H9 (cell line): ENCODE results near the gene GPM6B. TPM values are rescaled to one million over a fixed set of nuclear protein-coding genes. Genes with fewer than 3 reads are reported as not detected.

ENCODE experiments used
- DNase-seq: peaks from one replicate; pipeline ENCODE4 v3.0.0-alpha.2; 2017
- H2AFZ ChIP-seq: one replicate; pipeline ENCODE4 v1.6.1; 2013; ENCODE audit warnings: mild to moderate bottlenecking, low read length, control low read depth, moderate library complexity
- H2AK5ac ChIP-seq: 2 replicates; pipeline ENCODE4 v1.6.1; 2013; ENCODE audit warnings: low read length, control low read depth, mixed read lengths; ENCODE audit not compliant: insufficient read length
- H2BK120ac ChIP-seq: one replicate; pipeline ENCODE4 v1.6.1; 2013; ENCODE audit warnings: low read depth, mild to moderate bottlenecking, low read length, control low read depth, inconsistent platforms; ENCODE audit not compliant: poor library complexity, severe bottlenecking
- H2BK12ac ChIP-seq: 2 replicates; pipeline ENCODE4 v1.6.1; 2013; ENCODE audit warnings: low read length, control low read depth, mixed read lengths, low read depth; ENCODE audit not compliant: insufficient read length
- H2BK15ac ChIP-seq: 2 replicates; pipeline ENCODE4 v1.6.1; 2013; ENCODE audit warnings: low read depth, low read length, control low read depth
- H2BK20ac ChIP-seq: one replicate; pipeline ENCODE4 v1.6.1; 2013; ENCODE audit warnings: low read depth, mild to moderate bottlenecking, low read length, control low read depth, inconsistent platforms; ENCODE audit not compliant: poor library complexity, severe bottlenecking
- H2BK5ac ChIP-seq: 2 replicates; pipeline ENCODE4 v1.6.1; 2013; ENCODE audit warnings: low read length, control low read depth, mixed read lengths; ENCODE audit not compliant: insufficient read length
- H3K14ac ChIP-seq: 2 replicates; pipeline ENCODE4 v1.6.1; 2013; ENCODE audit warnings: low read length, control low read depth; ENCODE audit not compliant: insufficient read depth
- H3K18ac ChIP-seq: 2 replicates; pipeline ENCODE4 v1.6.1; 2013; ENCODE audit warnings: low read depth, mild to moderate bottlenecking, mixed read lengths, low read length, control low read depth; ENCODE audit not compliant: insufficient read length
- H3K23ac ChIP-seq: 2 replicates; pipeline ENCODE4 v1.6.1; 2013; ENCODE audit warnings: low read length, control low read depth, mixed read lengths, low read depth; ENCODE audit not compliant: insufficient read length
- H3K23me2 ChIP-seq: 2 replicates; pipeline ENCODE4 v1.6.1; 2013; ENCODE audit warnings: low read depth, mild to moderate bottlenecking, mixed read lengths, low read length, control low read depth; ENCODE audit not compliant: insufficient read length, poor library complexity, severe bottlenecking
- H3K27ac ChIP-seq: 2 replicates; pipeline ENCODE4 v1.5.1; 2013; ENCODE audit warnings: low read length, control low read depth, mixed read lengths, low read depth; ENCODE audit not compliant: insufficient read length
- H3K27me3 ChIP-seq: 2 replicates; pipeline ENCODE4 v1.6.1; 2013; ENCODE audit warnings: low read length, control low read depth, inconsistent platforms; ENCODE audit not compliant: insufficient read depth
- H3K4ac ChIP-seq: 2 replicates; pipeline ENCODE4 v1.6.1; 2013; ENCODE audit warnings: low read depth, mild to moderate bottlenecking, control low read depth, inconsistent platforms, low read length, moderate library complexity
- H3K4me1 ChIP-seq: 2 replicates; pipeline ENCODE4 v1.6.1; 2013; ENCODE audit warnings: low read length, control low read depth, inconsistent platforms; ENCODE audit not compliant: insufficient read depth
- H3K4me2 ChIP-seq: 2 replicates; pipeline ENCODE4 v1.6.1; 2013; ENCODE audit warnings: low read length, control low read depth, mixed read lengths; ENCODE audit not compliant: insufficient read length, insufficient read depth
- H3K56ac ChIP-seq: 2 replicates; pipeline ENCODE4 v1.6.1; 2013; ENCODE audit warnings: low read depth, mild to moderate bottlenecking, mixed read lengths, low read length, control low read depth; ENCODE audit not compliant: insufficient read length
- H3K79me1 ChIP-seq: 2 replicates; pipeline ENCODE4 v1.6.1; 2013; ENCODE audit warnings: low read depth, mild to moderate bottlenecking, moderate library complexity, low read length, control low read depth, inconsistent platforms; ENCODE audit not compliant: insufficient read depth, poor library complexity, severe bottlenecking
- H3K79me2 ChIP-seq: 2 replicates; pipeline ENCODE4 v1.6.1; 2013; ENCODE audit warnings: low read length, control low read depth, inconsistent platforms; ENCODE audit not compliant: insufficient read depth
- H3K9ac ChIP-seq: 2 replicates; pipeline ENCODE4 v1.6.1; 2013; ENCODE audit warnings: low read length, control low read depth, mixed read lengths; ENCODE audit not compliant: insufficient read length; ENCODE audit errors: extremely low read depth
- H3K9me3 ChIP-seq: one replicate; pipeline ENCODE4 v1.6.1; 2013; ENCODE audit warnings: low read depth, low read length, inconsistent platforms; ENCODE audit not compliant: control insufficient read depth
- H3T11ph ChIP-seq: one replicate; pipeline ENCODE4 v1.6.1; 2013; ENCODE audit warnings: mild to moderate bottlenecking, low read length, control low read depth, inconsistent platforms
- H4K20me1 ChIP-seq: one replicate; pipeline ENCODE4 v1.6.1; 2013; ENCODE audit not compliant: control insufficient read depth, insufficient read length, insufficient read depth
- H4K5ac ChIP-seq: 2 replicates; pipeline ENCODE4 v1.6.1; 2013; ENCODE audit warnings: low read depth, mild to moderate bottlenecking, mixed read lengths, low read length, control low read depth; ENCODE audit not compliant: insufficient read length
- H4K8ac ChIP-seq: replicated peaks from 2 replicates; pipeline ENCODE4 v1.6.1; 2013; ENCODE audit warnings: low read length, control low read depth, mixed read lengths, low read depth; ENCODE audit not compliant: insufficient read length
- H4K91ac ChIP-seq: 2 replicates; pipeline ENCODE4 v1.6.1; 2013; ENCODE audit warnings: low read depth, mild to moderate bottlenecking, moderate library complexity, mixed read lengths, low read length, control low read depth; ENCODE audit not compliant: insufficient read length
- H3K27ac Mint-ChIP-seq, 3 experiments: 2 replicates in 2 of 3; 3 replicates in 1 of 3; pipeline ENCODE4 v1.8.0; 2020 to 2021; ENCODE audit warnings: mixed read lengths in 3 of 3, mild to moderate bottlenecking in 1 of 3, moderate library complexity in 1 of 3
- H3K27me3 Mint-ChIP-seq: 2 replicates; pipeline ENCODE4 v1.8.0; 2021; ENCODE audit warnings: low read depth, mild to moderate bottlenecking, moderate library complexity, mixed read lengths
- H3K36me3 Mint-ChIP-seq, 3 experiments: 2 replicates in 2 of 3; 3 replicates in 1 of 3; pipeline ENCODE4 v1.8.0; 2020 to 2021; ENCODE audit warnings: low read depth in 3 of 3, mixed read lengths in 3 of 3; ENCODE audit not compliant: insufficient read depth in 1 of 3
- H3K4me1 Mint-ChIP-seq, 2 experiments: 2 replicates each; pipeline ENCODE4 v1.8.0; 2020; ENCODE audit warnings: mixed read lengths in 2 of 2
- H3K4me3 Mint-ChIP-seq, 2 experiments: 2 replicates in 1 of 2; 3 replicates in 1 of 2; pipeline ENCODE4 v1.8.0; 2020 to 2021; ENCODE audit warnings: mild to moderate bottlenecking in 2 of 2, mixed read lengths in 2 of 2, moderate library complexity in 1 of 2
- H3K9me3 Mint-ChIP-seq, 2 experiments: 2 replicates in 1 of 2; 3 replicates in 1 of 2; pipeline ENCODE4 v1.8.0; 2020; ENCODE audit warnings: mild to moderate bottlenecking in 2 of 2, mixed read lengths in 2 of 2, moderate library complexity in 1 of 2
- WGBS: extraction: QIAGEN DNeasy Blood & Tissue Kit; methylation state at CpG from one replicate; pipeline ENCODE4 v1.1.7; 2013; ENCODE audit warnings: missing lambda C conversion rate, low lambda C conversion rate, mixed read lengths; ENCODE audit not compliant: insufficient read length; ENCODE audit errors: extremely low coverage; 5-methylcytosine and 5-hydroxymethylcytosine counted together
- total RNA-seq: library from RNA; stranded (reverse); gene quantifications from 2 replicates; pipeline ENCODE4 v1.2.1, GENCODE V29; 2021
- TF ChIP-seq, protein P1 (sequence below): fragments of 200-600 bp; sonication (generic); conservative IDR thresholded peaks from 3 replicates; pipeline ENCODE4 v1.8.0; 2021; ENCODE audit warnings: antibody characterized with exemption, mild to moderate bottlenecking

Gene GPM6B
- total RNA-seq, 1 experiment from 2014 or later = 73.9 TPM

DNA sequence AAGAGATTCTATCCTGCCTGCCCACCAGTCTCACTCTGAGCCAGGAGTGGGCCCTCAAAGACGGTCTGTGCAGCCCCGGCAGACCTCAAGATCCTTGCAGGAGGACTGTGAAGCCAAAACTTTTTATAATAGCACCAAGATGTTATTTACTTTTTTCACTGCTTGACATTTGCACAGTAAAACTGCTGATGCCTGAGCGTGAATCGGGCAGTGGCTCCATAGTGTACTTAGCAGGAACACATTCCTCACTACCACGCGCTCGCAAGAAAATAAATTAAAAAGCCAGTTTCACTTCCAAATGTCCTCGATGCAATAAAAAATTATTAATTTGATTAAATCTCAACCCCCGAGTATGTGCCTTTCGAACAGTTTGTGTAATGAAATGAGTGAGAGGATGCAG lies 22.5 kb downstream of the GPM6B start:
- H2AFZ ChIP-seq = no peak overlapping the region
- Mint-ChIP-seq H3K4me3 (no peak overlapping the region), H3K27me3 (no peaks in the 10 kb centered on the region), H3K4me1 (peaks cover 19 to 27% of the 10 kb centered on the region in 2 experiments), H3K9me3 (peaks cover 15 to 45% of the 10 kb centered on the region in 2 experiments), H3K36me3 (peaks cover 7 to 9% (median 8%) of the 10 kb centered on the region in 3 experiments), H3K27ac (peak overlapping the region in 2 of 3 experiments; percentile 41 to 84; a peak in 5 of 7 replicates)
- H3K4me1 ChIP-seq = no peaks in the 10 kb centered on the region; the same call in 1 of the 2 replicates
- TF ChIP-seq, protein P1, sequence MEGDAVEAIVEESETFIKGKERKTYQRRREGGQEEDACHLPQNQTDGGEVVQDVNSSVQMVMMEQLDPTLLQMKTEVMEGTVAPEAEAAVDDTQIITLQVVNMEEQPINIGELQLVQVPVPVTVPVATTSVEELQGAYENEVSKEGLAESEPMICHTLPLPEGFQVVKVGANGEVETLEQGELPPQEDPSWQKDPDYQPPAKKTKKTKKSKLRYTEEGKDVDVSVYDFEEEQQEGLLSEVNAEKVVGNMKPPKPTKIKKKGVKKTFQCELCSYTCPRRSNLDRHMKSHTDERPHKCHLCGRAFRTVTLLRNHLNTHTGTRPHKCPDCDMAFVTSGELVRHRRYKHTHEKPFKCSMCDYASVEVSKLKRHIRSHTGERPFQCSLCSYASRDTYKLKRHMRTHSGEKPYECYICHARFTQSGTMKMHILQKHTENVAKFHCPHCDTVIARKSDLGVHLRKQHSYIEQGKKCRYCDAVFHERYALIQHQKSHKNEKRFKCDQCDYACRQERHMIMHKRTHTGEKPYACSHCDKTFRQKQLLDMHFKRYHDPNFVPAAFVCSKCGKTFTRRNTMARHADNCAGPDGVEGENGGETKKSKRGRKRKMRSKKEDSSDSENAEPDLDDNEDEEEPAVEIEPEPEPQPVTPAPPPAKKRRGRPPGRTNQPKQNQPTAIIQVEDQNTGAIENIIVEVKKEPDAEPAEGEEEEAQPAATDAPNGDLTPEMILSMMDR = no peak
- no peak overlapping the region for H3K4ac ChIP-seq
- H3K56ac ChIP-seq = no peak overlapping the region
- H4K8ac ChIP-seq = no peak overlapping the region
- H4K91ac ChIP-seq = no peak overlapping the region
- H2BK20ac ChIP-seq = no peak overlapping the region
- 0 out of 2 replicates have a peak, but pooled peaks cover 2% of the 10 kb centered on the region for H3K79me2 ChIP-seq
- no peak overlapping the region for H2AK5ac ChIP-seq
- H3K9me3 ChIP-seq = no peaks in the 10 kb centered on the region
- H3K18ac ChIP-seq = no peak overlapping the region
- no peak overlapping the region for H2BK12ac ChIP-seq
- no peak for DNase-seq
- no peaks in the 10 kb centered on the region for H3K79me1 ChIP-seq
- no peaks in the 10 kb centered on the region for H3K23me2 ChIP-seq
- H3K14ac ChIP-seq = no peak overlapping the region
- no peak overlapping the region for H3K4me2 ChIP-seq
- no peak overlapping the region for H2BK120ac ChIP-seq
- no CpG with 5 or more reads among the region's 10 CpGs for WGBS
- no peak overlapping the region for H4K5ac ChIP-seq
- H4K20me1 ChIP-seq = no peaks in the 10 kb centered on the region
- no peak overlapping the region for H3T11ph ChIP-seq
- no peak overlapping the region for H3K27ac ChIP-seq
- no peak overlapping the region for H3K9ac ChIP-seq
- no peak overlapping the region for H3K23ac ChIP-seq
- no peak overlapping the region for H2BK15ac ChIP-seq
- no peaks in the 10 kb centered on the region for H3K27me3 ChIP-seq
- H2BK5ac ChIP-seq = no peak overlapping the region
